K562 (cell line): ENCODE data around the gene NOL12. TPM values are rescaled to one million over a fixed set of nuclear protein-coding genes. Genes with fewer than 3 reads are reported as not detected.

Source experiments
- ATAC-seq: fragments of 200-7000 bp; cut with Tn5 transposase; 3 replicates; pipeline ENCODE4 v1.9.1; 2020; ENCODE audit warnings: moderate library complexity
- BruUV-seq: library from RNA; stranded (reverse); fragments of 400-500 nt; replicated peaks from 2 replicates; lab custom pipeline; 2021; lab: Mats Ljungman, UMichigan
- CTCF ChIA-PET: fragments of 300-600 bp; formaldehyde crosslinking; extraction: SDS; loops from one replicate; lab custom pipeline; 2021; ENCODE audit warnings: low intra/inter-chr PET ratio; lab: Yijun Ruan, JAX
- POLR2A ChIA-PET: fragments of 300-600, 350-650 bp; sonication (Branson Sonifier 250); formaldehyde crosslinking; extraction: SDS; loops from one replicate; lab custom pipeline; 2021; ENCODE audit warnings: antibody characterized with exemption, inconsistent platforms; lab: Yijun Ruan, JAX
- DNase-seq, 4 experiments: peaks; one replicate each; pipeline versions ENCODE4 v3.0.0 to v3.0.0-alpha.2; 2011 to 2018; ENCODE audit warnings: low spot score in 3 of 4, mixed read lengths in 3 of 4; ENCODE audit errors: extremely low read depth in 1 of 4
- FAIRE-seq: peaks from 2 replicates; lab custom pipeline; 2011; peaks lifted over from hg19 to GRCh38; lab: Jason Lieb, UNC
- H2AFZ ChIP-seq: 2 replicates; pipeline ENCODE4 v1.6.0; 2011; ENCODE audit warnings: low read depth, low read length, control low read depth, inconsistent platforms
- H3K27ac ChIP-seq: fragments of 200-600 bp; 3 replicates; pipeline ENCODE4 v1.8.0; 2011; ENCODE audit warnings: low read depth, mild to moderate bottlenecking, control low read depth, inconsistent platforms, low read length, moderate library complexity, mixed read lengths; ENCODE audit errors: extremely low read depth
- H3K27me3 ChIP-seq, 2 experiments: fragments of 300-600 bp in 1 of 2; 2 replicates in 1 of 2; 3 replicates in 1 of 2; pipeline versions ENCODE4 v1.6.0 to v1.8.0; 2011; ENCODE audit warnings: inconsistent platforms in 2 of 2, low read length in 2 of 2, mild to moderate bottlenecking in 1 of 2, mixed read lengths in 1 of 2, moderate library complexity in 1 of 2; ENCODE audit not compliant: control insufficient read depth in 2 of 2, insufficient read depth in 2 of 2
- H3K36me3 ChIP-seq: fragments of 300-600 bp; 3 replicates; pipeline ENCODE4 v1.8.0; 2011; ENCODE audit warnings: mild to moderate bottlenecking, low read length, inconsistent platforms; ENCODE audit not compliant: control insufficient read depth, insufficient read depth
- H3K4me1 ChIP-seq, 2 experiments: fragments of 200-600 bp in 1 of 2; replicated peaks in 1 of 2; 2 replicates in 1 of 2; 3 replicates in 1 of 2; pipeline versions ENCODE4 v1.5.1 to v1.8.0; 2011; ENCODE audit warnings: inconsistent platforms in 2 of 2, low read length in 2 of 2, mild to moderate bottlenecking in 1 of 2, mixed read lengths in 1 of 2, moderate library complexity in 1 of 2; ENCODE audit not compliant: control insufficient read depth in 2 of 2, insufficient read depth in 2 of 2
- H3K4me2 ChIP-seq: 2 replicates; pipeline ENCODE4 v1.6.1; 2011; ENCODE audit warnings: low read length, control low read depth, inconsistent platforms, mixed read lengths; ENCODE audit not compliant: insufficient read depth
- H3K4me3 ChIP-seq: fragments of 200-600 bp; sonication (generic), shearing (Covaris generic); 2 replicates; pipeline ENCODE4 v1.5.1; 2016; ENCODE audit warnings: control low read depth, inconsistent platforms
- H3K79me2 ChIP-seq: fragments of 200-600 bp; 3 replicates; pipeline ENCODE4 v1.8.0; 2011; ENCODE audit warnings: low read length, inconsistent platforms; ENCODE audit not compliant: control insufficient read depth, insufficient read depth
- H3K9ac ChIP-seq, 2 experiments: 2 replicates each; pipeline versions ENCODE4 v1.6.0 to v1.6.1; 2011; ENCODE audit warnings: low read depth in 2 of 2, low read length in 2 of 2, control low read depth in 1 of 2, inconsistent platforms in 1 of 2, mild to moderate bottlenecking in 1 of 2, mixed read lengths in 1 of 2; ENCODE audit not compliant: insufficient read depth in 1 of 2
- H3K9me1 ChIP-seq: one replicate; pipeline ENCODE4 v1.6.0; 2011; ENCODE audit warnings: inconsistent platforms, mild to moderate bottlenecking, low read length, moderate library complexity; ENCODE audit not compliant: control insufficient read depth, insufficient read depth
- H3K9me3 ChIP-seq: replicated peaks from 2 replicates; pipeline ENCODE4 v1.5.1; 2011; ENCODE audit warnings: low read depth, low read length, inconsistent platforms; ENCODE audit not compliant: control insufficient read depth, insufficient read depth
- H4K20me1 ChIP-seq: replicated peaks from 2 replicates; pipeline ENCODE4 v1.6.1; 2011; ENCODE audit warnings: low read length, inconsistent platforms, mixed read lengths; ENCODE audit not compliant: control insufficient read depth, insufficient read depth
- E2F8 ChIP-seq: fragments of 450-650 bp; IDR thresholded peaks from 2 replicates; pipeline ENCODE4 v1.7.1; 2018; ENCODE audit warnings: mild to moderate bottlenecking, low read depth; ENCODE audit not compliant: partially characterized antibody
- HNRNPLL ChIP-seq: fragments of 200-400 bp; formaldehyde crosslinking; IDR thresholded peaks from 2 replicates; pipeline ENCODE4 v1.6.1; 2017; ENCODE audit warnings: low read length, low read depth, mild to moderate bottlenecking; ENCODE audit not compliant: poor library complexity, severe bottlenecking
- RBM25 ChIP-seq: fragments of 200-400 bp; formaldehyde crosslinking; IDR thresholded peaks from 2 replicates; pipeline ENCODE4 v1.6.1; 2018; ENCODE audit warnings: low read length, low read depth, moderate library complexity; ENCODE audit not compliant: severe bottlenecking
- ZNF175 ChIP-seq: fragments of 200-800 bp; sonication (Bioruptor generic); IDR thresholded peaks from 2 replicates; pipeline ENCODE4 v1.6.1; 2016; ENCODE audit warnings: low read depth, mild to moderate bottlenecking, missing genetic modification characterization, missing compliant biosample characterization
- WGBS: fragments of 100-300 bp; shearing (Covaris generic); methylation state at CpG from one replicate; pipeline ENCODE4 v1.1.6; 2016; ENCODE audit warnings: low coverage, mixed read lengths; ENCODE audit not compliant: insufficient coverage; ENCODE audit errors: missing lambda C conversion rate; 5-methylcytosine and 5-hydroxymethylcytosine counted together
- in situ Hi-C: fragments of 300-500 bp; cut with MboI; formaldehyde crosslinking; loops from 4 replicates; pipeline ENCODE4 v1.15.0; 2018; ENCODE audit warnings: inconsistent platforms, mixed read lengths
- intact Hi-C: fragments of 100-400 bp; cut with micrococcal nuclease; formaldehyde crosslinking; loops from 2 replicates; pipeline ENCODE4 v1.14.2; 2022
- polyA plus RNA-seq, 8 experiments: library from polyadenylated mRNA; depleted of rRNA in 4 of 8; stranded (reverse) in 5 of 8; unstranded in 3 of 8; fragments of >200 nt; fragmentation: Nextera tagmentation in 2 of 8; fragmentation: Illumina TruSeq in 1 of 8; extraction: Ambion mirVana in 2 of 8; extraction: Trizol in 1 of 8; gene quantifications; 2 replicates each; pipeline versions ENCODE4 v1.2.1 to v1.2.3, GENCODE V29; 2011 to 2014; ENCODE audit warnings: inconsistent platforms in 1 of 8, missing spikeins in 1 of 8
- total RNA-seq, 7 experiments: library from RNA; depleted of rRNA in 6 of 7; stranded (reverse); fragments of >200 nt in 6 of 7; fragmentation: Illumina TruSeq in 2 of 7; extraction: Trizol in 2 of 7; gene quantifications; 2 replicates each; pipeline versions ENCODE4 v1.2.1 to v1.2.3, GENCODE V29; 2011 to 2021; ENCODE audit warnings: low replicate concordance in 1 of 7

The NOL12 gene
- total and polyA plus RNA-seq, 9 of the 15 experiments (the other 6 are each of a cell fraction or from before 2014, with no cell fraction given), result 2.8 to 40.9 (median 28.5) TPM

- Histone ChIP-seq H3K27ac (no peak overlapping the region), H3K4me3 (no peak overlapping the region), H3K27me3 (0 out of 5 replicates have a peak, but pooled peaks cover 0 to 6% of the 10 kb centered on the region in 2 experiments), H2AFZ (no peak overlapping the region), H3K4me1 (peaks cover 0 to 15% of the 10 kb centered on the region in 2 experiments; a peak in 2 of 5 replicates), H3K36me3 (no peaks in the 10 kb centered on the region), H3K79me2 (no peaks in the 10 kb centered on the region), H3K9me1 (no peaks in the 10 kb centered on the region), H3K4me2 (no peak overlapping the region), H3K9ac (no peak overlapping the region), H3K9me3 (no peaks in the 10 kb centered on the region), H4K20me1 (no peaks in the 10 kb centered on the region)
- in situ Hi-C loops (no loop called here), intact Hi-C loops (no loop called here)
- ChIA-PET POLR2A (no interaction called here), CTCF (no interaction called here)
- WGBS, result 25% methylated on average over 3 of the region's 3 CpGs
- ATAC-seq (no peak), FAIRE-seq (no peak), DNase-seq (no peak)
- no peak for TF ChIP-seq E2F8
- TF ChIP-seq ZNF175 (CRISPR knock-in tag), result no peak
- TF ChIP-seq HNRNPLL, result no peak
- TF ChIP-seq RBM25, result peak; percentile 47
- BruUV-seq, result no TSS peak
Observed at GRCh38 chr22:37705205-37705604, 19.1 kb downstream of the NOL12 start.
